ENCODE results near the gene NFKBIB.
A peak's percentile ranks its signal among the peaks of the same experiment; 100 is the strongest.
"Not testable (repeated sequence)": the region's sequence is repeated elsewhere in the genome, so short reads cannot be mapped to it uniquely, and the experiment has no call there.

NFKBIB gene

GRCh38 chr19:38928391-38929001 is 28.7 kb downstream of the NFKBIB start:
- no peak for DNase-seq (ENCODE audit: low read depth, low spot score)

- DNase-seq (ENCODE audit: low read depth, low spot score): no peak
These were observed 30.4 kb downstream of the NFKBIB start, which contains the start of gene SARS2 for GRCh38 chr19:38929929-38930775. TSS of gene SARS2 (minus strand) at chr19:38930763. CDS start at chr19:38930736, 27 bp downstream.

DNA sequence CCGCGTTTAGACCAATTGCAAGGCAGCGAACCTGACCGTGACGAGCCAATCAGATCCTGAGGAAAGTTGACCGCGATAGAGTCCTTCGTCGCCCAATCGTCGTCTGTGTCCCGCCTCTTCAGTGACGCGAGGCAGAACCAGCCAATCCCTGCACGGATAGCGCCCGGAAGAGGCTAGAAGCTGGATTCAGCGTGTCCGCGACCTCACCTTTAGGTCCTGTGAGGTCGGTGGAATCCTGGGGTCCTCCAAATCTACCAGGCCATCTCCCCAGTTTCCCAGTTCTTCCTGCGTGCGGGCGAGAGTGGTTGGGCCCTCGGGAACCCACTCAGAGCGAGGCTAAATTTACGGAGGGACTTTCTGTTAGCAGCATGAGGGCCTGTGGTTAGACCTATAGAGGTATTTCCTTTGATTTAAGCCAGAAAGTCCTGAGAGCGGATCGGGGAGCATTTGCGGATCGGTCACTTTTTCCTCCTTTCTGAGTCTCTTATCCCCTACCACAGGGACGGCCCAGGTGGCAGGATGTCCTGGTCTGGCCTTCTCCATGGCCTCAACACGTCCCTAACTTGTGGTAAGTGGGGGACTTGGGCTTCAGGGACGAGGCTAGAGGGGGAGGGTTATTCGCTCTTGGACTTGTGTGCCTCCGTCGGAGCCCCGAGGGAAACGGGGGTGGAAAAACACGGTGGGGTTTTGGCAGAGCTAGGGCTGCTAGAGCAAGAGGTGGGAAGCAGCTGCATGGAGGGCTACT is 31.2 kb downstream of the NFKBIB start, which contains the start of gene MRPS12:
Gene MRPS12, plus strand, starts transcription at position 169 of the 745 bp plus-strand sequence. Its CDS starts 351 bp downstream, at position 520.
- DNase-seq (ENCODE audit: low read depth, low spot score): peak; percentile 98

DNA sequence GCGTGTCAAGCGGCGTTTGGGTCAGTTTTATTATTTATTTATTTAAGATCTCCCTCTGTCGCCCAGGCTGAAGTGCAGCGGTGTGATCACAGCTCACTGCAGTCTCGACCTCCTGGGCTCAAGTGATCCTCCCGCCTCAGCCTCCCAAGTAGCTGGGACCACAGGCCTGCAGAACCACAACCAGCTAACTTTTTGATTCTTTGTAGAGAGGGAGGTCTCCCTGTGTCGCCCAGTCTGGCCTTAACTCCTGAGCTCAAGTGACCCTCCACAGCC is 31.7 kb downstream of the NFKBIB start:
- no peak for DNase-seq (ENCODE audit: low read depth, low spot score)

GRCh38 chr19:38932425-38933179 is 32.8 kb downstream of the NFKBIB start:
- no peak for DNase-seq (ENCODE audit: low read depth, low spot score)

GRCh38 chr19:38933544-38933943 is 33.8 kb downstream of the NFKBIB start:
- DNase-seq (ENCODE audit: low read depth, low spot score): no peak

DNA sequence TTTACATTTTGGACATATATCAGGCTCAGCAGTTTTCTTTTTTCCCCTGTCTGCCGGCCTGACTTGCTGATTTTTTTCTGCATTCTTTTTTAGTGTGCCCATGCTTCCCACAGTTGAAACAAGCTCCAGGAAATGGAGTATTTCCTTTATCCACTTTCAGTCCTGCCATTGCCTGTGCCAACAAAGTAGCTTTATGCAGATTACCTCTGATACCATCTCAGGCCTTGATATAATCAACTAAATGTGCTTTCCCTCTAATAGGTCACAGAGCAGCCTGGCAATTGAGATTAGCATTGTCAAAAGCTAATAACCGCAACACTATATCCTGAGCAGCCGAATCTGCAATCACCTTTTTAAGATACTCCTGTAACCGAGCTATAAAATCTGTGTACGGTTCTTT is 40.2 kb downstream of the NFKBIB start:
- DNase-seq (ENCODE audit: low read depth, low spot score): no peak

- not testable (repeated sequence) for DNase-seq (ENCODE audit: low read depth, low spot score)
These were observed 41.7 kb downstream of the NFKBIB start for GRCh38 chr19:38941466-38941865.

DNA sequence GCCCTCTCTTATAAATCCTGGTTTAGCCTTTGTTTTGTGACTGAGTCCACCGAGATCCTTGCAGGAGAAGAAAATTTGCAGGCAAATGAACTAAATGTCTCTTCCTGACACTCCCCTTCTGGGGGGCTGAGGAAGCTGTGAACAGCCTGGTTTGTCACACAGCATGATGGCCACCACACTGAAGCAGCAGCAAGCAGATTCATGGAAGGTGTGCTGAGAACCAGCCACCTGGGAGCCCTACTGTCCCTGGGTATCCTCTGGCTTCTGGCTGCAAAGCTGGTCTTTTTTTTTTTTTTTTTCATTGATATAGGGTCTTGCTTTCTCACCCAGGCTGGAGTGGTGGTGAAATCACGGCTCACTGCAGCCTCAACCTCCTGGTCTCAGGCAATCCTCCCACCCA is 42.2 kb downstream of the NFKBIB start:
- no peak for DNase-seq (ENCODE audit: low read depth, low spot score)

DNA sequence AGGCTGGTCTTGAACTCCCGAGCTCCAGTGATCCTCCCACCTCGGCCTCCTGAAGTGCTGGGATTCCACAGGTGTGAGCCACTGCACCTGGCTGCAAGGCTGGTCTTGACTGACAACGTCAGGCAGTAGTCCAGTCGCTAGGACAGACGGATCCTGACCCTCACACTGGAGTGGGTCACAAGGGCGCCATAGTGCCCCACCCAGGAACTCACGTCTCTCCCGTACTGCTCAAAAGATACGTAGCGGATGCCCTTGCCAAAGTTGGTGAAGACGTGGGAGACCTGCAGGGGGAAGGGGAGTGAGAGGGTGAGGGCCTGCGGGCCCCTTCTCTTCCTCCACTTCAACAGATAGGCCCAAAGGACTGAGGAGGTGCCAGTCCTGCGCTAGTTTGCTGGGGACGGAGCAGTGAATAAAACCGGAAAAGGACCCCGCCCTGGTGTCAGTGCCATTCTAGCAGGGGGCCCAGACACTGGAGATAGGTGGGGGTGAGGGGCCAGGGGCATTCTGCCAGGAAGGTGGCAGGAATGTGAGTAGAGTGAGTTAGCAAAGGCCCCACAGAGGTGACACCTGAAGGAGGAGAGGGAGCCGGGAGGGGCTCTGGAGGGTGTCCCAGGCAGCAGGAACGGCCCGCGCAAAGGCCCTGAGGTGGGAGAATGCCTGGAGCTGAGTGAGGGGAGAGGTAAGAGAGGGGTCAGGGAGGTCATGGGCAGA is 42.9 kb downstream of the NFKBIB start:
- no peak for DNase-seq (ENCODE audit: low read depth, low spot score)

DNA sequence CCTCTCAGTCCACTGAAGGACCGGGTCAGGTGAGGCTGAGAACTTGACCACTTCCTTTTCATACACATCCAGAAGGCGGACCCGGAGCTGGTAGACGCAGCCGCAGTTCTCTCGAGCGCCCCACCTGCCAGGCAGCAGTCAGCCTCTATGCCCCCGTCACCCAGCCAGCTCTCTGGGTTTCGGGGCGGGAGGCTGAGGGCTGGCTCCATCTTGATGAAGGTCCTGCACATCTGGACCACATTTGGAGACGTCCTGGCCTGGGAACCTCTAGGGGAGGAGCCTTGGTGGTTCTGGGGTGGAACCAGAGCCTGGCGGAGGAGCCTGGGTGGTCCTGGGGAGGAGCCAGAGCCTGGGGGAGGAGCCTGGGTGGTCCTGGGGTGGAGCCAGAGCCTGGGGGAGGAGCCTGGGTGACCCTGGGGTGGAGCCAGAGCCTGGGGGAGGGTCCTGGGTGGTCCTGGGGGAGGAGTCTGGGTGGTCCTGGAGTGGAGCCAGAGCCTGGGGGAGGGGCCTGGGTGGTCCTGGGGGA is 45.3 kb downstream of the NFKBIB start:
- no peak for DNase-seq (ENCODE audit: low read depth, low spot score)

- DNase-seq (ENCODE audit: low read depth, low spot score): no peak
These were observed 45.9 kb downstream of the NFKBIB start for GRCh38 chr19:38945562-38946228.

- DNase-seq (ENCODE audit: low read depth, low spot score): no peak
These were observed 46.7 kb downstream of the NFKBIB start for GRCh38 chr19:38946229-38947010.

DNA sequence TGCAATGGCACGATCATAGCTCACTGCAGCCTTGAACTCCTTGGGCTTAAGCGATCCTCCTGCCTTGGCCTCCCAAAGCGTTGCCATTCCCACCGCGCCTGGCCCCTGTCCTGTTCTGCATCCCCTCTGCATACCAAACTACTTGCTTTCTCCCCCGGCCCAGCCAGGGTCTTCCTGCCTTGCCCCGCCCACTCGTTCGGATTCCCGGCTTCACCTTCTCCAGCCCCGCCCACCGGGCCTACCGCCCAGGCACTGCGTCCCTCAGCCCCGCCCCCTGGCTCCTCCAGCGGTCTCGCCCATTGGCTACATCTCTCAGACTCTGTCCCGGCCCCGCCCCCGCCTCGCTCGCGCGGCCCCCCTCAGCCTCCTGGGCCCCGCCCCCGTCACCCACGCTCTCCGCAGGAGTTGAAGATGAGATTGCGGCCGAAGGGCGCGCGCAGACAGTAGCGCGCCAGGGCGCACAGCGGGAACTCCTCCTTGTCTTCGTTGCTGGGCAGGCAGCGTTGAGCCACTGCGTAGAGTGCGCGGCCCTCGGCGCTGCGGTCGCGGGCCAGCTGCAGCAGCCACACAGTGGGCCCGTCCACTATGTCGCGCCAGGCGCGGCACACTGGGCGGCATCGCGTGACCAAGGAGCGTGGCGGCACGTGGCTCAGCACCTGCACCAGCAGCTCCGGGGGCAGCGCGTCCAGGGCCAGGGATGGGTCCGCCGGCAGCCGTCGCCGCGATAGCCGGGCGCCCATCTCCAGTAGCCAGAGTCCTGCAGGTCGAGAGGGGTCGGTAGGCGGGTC is 50.0 kb downstream of the NFKBIB start:
- no peak for DNase-seq (ENCODE audit: low read depth, low spot score)

GRCh38 chr19:38951187-38951586 is 51.4 kb downstream of the NFKBIB start:
- DNase-seq (ENCODE audit: low read depth, low spot score): no peak

- DNase-seq (ENCODE audit: low read depth, low spot score): no peak
These were observed 52.8 kb downstream of the NFKBIB start for GRCh38 chr19:38952395-38953165.

- DNase-seq (ENCODE audit: low read depth, low spot score): no peak
These were observed 53.9 kb downstream of the NFKBIB start for GRCh38 chr19:38953677-38954076.

GRCh38 chr19:38956264-38956663 is 56.5 kb downstream of the NFKBIB start:
- no peak for DNase-seq (ENCODE audit: low read depth, low spot score)
